Epithelial cell of esophagus (primary cell): ENCODE measurements around the gene HES4.
A peak's percentile ranks its signal among the peaks of the same experiment; 100 is the strongest.

Experiments used
- DNase-seq: peaks from one replicate; pipeline ENCODE4 v3.0.0; 2010; ENCODE audit warnings: low read depth
- H3K4me3 ChIP-seq: 2 replicates; pipeline ENCODE4 v1.5.1; 2011; ENCODE audit warnings: mild to moderate bottlenecking, low read length, control low read depth
- TF ChIP-seq, protein P1 (sequence below): IDR thresholded peaks from 2 replicates; pipeline ENCODE4 v1.5.1; 2011; ENCODE audit warnings: low read depth, mild to moderate bottlenecking, low read length, control low read depth, inconsistent platforms; ENCODE audit not compliant: insufficient read depth; ENCODE audit errors: missing control alignments

HES4 gene

DNA sequence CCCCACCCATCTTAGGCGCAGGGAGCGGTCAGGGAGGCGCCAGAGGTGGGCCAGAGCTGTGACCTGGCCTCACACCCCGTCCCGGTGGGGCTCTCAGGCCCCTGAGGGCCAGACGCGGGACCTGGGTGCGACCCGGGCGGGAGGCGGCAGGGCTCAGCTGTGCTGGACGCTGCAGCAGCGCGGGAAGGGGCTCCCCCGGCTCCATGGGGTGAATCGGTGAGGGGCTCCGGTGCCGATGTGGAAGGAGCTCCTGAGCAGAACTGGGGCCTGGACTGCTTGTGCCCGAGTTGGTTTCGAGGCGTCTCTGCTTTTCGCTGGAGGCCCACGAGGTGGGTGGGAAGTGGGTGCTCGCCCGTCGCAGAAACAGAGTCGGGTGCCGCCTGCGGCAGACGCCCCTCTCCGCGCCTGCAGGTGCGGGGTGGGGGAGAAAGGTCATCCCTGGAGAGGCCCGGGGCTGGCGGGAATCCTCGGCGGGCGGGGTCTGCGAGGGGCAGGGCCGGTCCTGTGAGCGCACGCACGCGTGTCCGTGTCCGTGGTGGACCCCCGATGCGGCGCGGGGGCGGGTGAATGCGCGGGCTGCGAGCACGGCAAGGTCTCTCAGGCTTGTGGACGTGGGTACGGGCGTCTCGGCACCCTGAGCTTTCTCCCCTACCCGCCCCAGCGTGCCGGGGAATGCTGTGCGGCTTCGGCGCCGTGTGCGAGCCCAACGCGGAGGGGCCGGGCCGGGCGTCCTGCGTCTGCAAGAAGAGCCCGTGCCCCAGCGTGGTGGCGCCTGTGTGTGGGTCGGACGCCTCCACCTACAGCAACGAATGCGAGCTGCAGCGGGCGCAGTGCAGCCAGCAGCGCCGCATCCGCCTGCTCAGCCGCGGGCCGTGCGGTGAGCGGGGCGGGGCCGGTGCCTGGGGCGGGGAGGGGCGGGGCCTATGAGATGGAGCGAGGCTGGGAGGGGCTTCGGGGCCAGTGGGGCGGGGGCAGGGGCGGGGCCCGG, 40.4 kb upstream of the HES4 start:
- peak overlapping the region; percentile 2 for H3K4me3 ChIP-seq
- DNase-seq, result peak; percentile 93
- TF ChIP-seq, protein P1, sequence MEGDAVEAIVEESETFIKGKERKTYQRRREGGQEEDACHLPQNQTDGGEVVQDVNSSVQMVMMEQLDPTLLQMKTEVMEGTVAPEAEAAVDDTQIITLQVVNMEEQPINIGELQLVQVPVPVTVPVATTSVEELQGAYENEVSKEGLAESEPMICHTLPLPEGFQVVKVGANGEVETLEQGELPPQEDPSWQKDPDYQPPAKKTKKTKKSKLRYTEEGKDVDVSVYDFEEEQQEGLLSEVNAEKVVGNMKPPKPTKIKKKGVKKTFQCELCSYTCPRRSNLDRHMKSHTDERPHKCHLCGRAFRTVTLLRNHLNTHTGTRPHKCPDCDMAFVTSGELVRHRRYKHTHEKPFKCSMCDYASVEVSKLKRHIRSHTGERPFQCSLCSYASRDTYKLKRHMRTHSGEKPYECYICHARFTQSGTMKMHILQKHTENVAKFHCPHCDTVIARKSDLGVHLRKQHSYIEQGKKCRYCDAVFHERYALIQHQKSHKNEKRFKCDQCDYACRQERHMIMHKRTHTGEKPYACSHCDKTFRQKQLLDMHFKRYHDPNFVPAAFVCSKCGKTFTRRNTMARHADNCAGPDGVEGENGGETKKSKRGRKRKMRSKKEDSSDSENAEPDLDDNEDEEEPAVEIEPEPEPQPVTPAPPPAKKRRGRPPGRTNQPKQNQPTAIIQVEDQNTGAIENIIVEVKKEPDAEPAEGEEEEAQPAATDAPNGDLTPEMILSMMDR, result no peak

DNA sequence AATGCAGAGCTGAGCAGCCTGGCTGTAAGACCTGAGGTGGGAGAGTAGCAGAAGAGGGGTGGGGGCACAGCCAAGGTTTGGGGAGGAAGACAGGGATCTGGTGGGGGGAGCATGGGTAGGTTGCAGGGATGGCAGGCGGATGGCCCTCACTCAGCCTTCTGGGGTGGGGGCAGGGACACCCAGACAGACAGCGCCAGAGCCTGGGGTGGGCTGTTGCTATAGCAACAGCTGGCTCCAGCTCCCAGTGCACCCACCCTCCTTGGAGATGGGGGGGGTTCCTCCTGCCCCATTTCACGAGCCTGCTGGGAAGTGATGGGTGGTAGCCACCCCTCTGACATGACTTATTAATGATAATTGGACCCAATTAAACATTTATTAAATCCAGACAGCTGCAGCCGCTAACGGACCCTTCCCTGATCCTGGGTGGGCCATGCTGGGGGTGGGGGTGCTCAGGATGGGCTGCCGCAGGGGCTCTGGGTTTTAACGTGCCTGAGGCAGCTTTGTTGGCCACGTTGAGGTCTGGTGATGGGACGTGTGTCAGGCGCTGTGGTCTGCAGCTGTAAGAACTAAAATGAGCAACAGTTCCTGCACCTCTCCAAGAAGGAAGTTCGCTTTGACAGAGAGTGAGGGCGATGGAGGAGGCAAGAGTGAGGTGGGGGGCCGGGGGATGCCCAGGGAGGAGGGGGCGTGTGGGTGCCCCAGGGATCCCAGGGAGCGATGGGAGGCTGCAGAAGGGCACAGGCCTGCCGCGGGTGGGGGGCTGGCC, 39.4 kb upstream of the HES4 start:
- no peak overlapping the region for H3K4me3 ChIP-seq
- TF ChIP-seq, protein P1, result no peak
- no peak for DNase-seq

DNA sequence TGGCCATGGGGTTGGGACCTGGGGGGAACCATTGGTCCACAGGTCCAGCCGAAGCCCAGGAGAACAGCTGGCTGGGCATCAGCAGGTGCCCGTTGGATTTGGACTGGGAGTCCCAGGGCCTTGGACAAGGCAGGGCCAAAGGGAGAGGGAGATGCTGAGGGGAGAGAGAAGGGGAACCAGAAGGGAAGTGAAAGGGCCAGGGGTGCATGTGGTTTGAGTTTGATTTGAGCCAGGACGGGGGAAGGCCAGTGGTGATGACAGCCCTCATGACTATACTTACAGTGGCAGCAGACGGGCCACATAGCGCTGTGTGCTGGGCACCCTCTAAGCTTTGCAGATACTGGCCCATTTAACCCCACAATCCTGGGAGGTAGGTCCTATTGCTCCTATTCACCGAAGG, 38.8 kb upstream of the HES4 start:
- DNase-seq, result no peak
- TF ChIP-seq, protein P1, result no peak
- H3K4me3 ChIP-seq, result no peak overlapping the region

DNA sequence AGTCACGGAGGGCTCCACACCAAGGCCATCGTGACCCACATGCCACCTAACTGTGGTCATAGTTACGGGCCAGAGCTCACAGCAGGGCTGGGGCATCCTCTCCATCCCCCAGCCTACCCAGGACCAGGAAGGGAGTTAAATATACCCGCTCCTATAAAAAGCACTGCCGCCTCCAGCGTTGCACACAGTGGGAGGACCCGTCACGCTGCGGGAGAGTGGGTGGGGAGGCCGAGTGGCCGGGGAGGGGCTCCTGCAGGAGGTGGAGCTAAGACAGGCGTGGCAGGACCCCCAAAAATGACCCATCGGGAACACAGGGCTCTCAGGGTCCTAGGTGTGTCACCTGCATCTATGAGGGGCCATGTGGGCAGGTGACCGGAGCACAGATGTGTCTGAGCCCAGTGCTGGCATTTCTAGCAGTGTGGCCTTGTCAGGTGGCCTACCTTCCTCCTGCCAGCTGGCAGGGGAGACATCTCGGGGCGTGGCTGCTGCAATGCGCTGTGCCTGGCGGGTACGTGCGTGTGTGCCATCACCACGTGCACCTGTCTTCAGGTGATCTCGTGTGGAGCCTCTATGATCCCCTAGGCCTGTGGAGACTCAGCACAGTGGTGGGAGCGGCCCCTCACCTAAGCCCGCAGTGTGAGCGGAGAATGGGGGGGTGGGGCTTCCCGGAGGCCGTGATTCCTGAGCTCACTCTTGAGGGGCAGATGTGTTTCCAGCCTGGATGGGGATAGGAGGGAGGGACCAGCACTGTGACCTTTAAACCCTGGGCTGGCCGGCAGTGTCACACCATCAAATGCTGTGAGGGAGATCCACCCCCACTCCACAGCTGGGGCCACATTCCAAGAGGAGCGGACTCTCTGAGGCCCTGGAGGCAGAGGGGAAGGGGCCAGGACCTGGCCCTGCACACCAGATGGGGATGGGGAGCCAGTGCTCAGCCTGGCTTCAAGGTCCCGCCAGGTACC, 37.8 kb upstream of the HES4 start:
- DNase-seq, result no peak
- H3K4me3 ChIP-seq, result no peak overlapping the region
- TF ChIP-seq, protein P1, result no peak

DNA sequence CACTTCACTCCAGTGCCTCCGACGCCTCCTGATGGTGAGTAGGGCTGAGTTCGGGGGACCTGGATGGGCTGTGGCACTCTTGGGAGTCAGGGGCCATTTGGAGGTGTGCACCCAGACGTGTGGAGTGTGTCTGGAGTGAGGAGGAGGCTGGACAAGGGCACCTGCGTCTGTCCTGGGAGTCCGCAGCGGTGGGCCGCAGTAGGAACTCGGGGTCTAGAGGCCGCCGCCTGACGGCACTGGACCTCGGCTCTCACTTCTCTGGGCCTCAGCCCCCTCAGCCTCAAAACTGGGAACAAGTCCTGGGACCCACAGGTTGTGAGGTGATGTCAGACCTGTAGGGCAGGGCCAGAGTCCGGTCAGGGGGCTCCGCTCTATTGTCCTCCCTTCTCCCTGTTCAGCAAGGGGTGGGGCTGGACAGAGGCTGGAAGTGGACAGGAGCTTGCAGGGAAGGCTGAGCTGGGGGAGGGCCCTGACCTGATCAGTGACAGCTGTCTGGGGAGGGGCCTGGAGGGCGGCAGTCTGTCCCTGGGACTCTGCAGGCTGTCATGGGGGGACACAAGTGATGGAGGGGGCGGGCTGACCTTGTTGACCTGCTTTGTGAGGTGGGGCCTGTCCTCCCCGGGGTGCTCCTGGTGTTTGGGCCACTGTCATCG, 35.5 kb upstream of the HES4 start:
- DNase-seq, result no peak
- TF ChIP-seq, protein P1, result no peak
- no peak overlapping the region for H3K4me3 ChIP-seq

DNA sequence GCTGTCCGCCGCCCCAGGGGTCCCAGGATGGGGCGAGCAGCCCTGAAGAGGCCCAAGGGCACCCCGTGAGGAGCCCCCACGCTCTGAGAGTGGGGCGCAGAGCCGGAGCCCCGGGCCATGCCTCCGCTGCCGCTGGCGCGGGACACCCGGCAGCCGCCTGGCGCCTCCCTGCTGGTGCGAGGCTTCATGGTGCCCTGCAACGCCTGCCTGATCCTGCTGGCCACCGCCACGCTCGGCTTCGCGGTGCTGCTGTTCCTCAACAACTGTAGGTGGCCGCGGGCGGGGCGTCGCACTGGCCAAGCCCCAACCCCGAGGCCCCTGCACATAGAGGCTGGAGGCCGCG, 34.5 kb upstream of the HES4 start:
- H3K4me3 ChIP-seq, result no peak overlapping the region
- TF ChIP-seq, protein P1, result no peak
- no peak for DNase-seq
